HepG2 (cell line): ENCODE measurements around the gene DCUN1D2. TPM values are rescaled to one million over a fixed set of nuclear protein-coding genes. Genes with fewer than 3 reads are reported as not detected.
A peak's percentile ranks its signal among the peaks of the same experiment; 100 is the strongest.

ENCODE experiments used
- ATAC-seq: fragments of 200-7000 bp; cut with Tn5 transposase; 3 replicates; pipeline ENCODE4 v1.9.1; 2020; ENCODE audit warnings: mild to moderate bottlenecking, moderate library complexity
- BruUV-seq: library from RNA; stranded (reverse); fragments of 400-500 nt; replicated peaks from 2 replicates; lab custom pipeline; 2021; lab: Mats Ljungman, UMichigan
- CTCF ChIA-PET: fragments of 300-600 bp; formaldehyde crosslinking; extraction: SDS; loops from one replicate; lab custom pipeline; 2021; ENCODE audit warnings: low total read pairs, inconsistent platforms, low intra/inter-chr PET ratio; lab: Yijun Ruan, JAX
- POLR2A ChIA-PET: fragments of 350-600 bp; sonication (Branson Sonifier 250); formaldehyde crosslinking; loops from one replicate; lab custom pipeline; 2020; ENCODE audit warnings: antibody characterized with exemption, inconsistent platforms; lab: Yijun Ruan, JAX
- DNase-seq: peaks from one replicate; pipeline ENCODE4 v3.0.0-alpha.2; 2015; ENCODE audit warnings: low spot score
- FAIRE-seq: peaks from 3 replicates; lab custom pipeline; 2011; peaks lifted over from hg19 to GRCh38; lab: Jason Lieb, UNC
- H2AFZ ChIP-seq: one replicate; pipeline ENCODE4 v1.6.1; 2011; ENCODE audit warnings: low read length, inconsistent platforms
- H3K27ac ChIP-seq: fragments of 300-600 bp; 3 replicates; pipeline ENCODE4 v1.8.0; 2011; ENCODE audit warnings: mixed run types, mild to moderate bottlenecking, mixed read lengths, low read length, inconsistent platforms; ENCODE audit not compliant: insufficient read depth; ENCODE audit errors: extremely low read length
- H3K27me3 ChIP-seq, 2 experiments: fragments of 200-600 bp in 1 of 2; 2 replicates in 1 of 2; 3 replicates in 1 of 2; pipeline versions ENCODE4 v1.6.0 to v1.8.0; 2011; ENCODE audit warnings: low read length in 2 of 2, mild to moderate bottlenecking in 2 of 2, moderate library complexity in 2 of 2, inconsistent platforms in 1 of 2; ENCODE audit not compliant: insufficient read depth in 2 of 2, control insufficient read depth in 1 of 2
- H3K36me3 ChIP-seq, 2 experiments: fragments of 200-600 bp in 1 of 2; replicated peaks in 1 of 2; 2 replicates in 1 of 2; 3 replicates in 1 of 2; pipeline versions ENCODE4 v1.5.1 to v1.8.0; 2011; ENCODE audit warnings: low read length in 2 of 2, inconsistent platforms in 1 of 2; ENCODE audit not compliant: insufficient read depth in 2 of 2, control insufficient read depth in 1 of 2
- H3K4me1 ChIP-seq: 2 replicates; pipeline ENCODE4 v1.5.1; 2012; ENCODE audit warnings: low read length, inconsistent platforms; ENCODE audit not compliant: insufficient read depth
- H3K4me2 ChIP-seq: 2 replicates; pipeline ENCODE4 v1.6.0; 2011; ENCODE audit warnings: low read depth, low read length, inconsistent platforms
- H3K4me3 ChIP-seq, 3 experiments: fragments of 200-600 bp in 1 of 3; sonication (generic), shearing (Covaris generic) in 1 of 3; replicated peaks in 1 of 3; 2 replicates each; pipeline ENCODE4 v1.5.1; 2011 to 2016; ENCODE audit warnings: low read length in 3 of 3, inconsistent platforms in 2 of 3, low read depth in 2 of 3, mild to moderate bottlenecking in 2 of 3, control low read depth in 1 of 3, mixed read lengths in 1 of 3; ENCODE audit not compliant: insufficient read depth in 1 of 3
- H3K79me2 ChIP-seq: one replicate; pipeline ENCODE4 v1.6.1; 2011; ENCODE audit warnings: low read length, inconsistent platforms; ENCODE audit not compliant: insufficient read depth
- H3K9ac ChIP-seq: 2 replicates; pipeline ENCODE4 v1.6.0; 2011; ENCODE audit warnings: mild to moderate bottlenecking, low read depth, low read length, inconsistent platforms; ENCODE audit not compliant: insufficient read depth
- H3K9me3 ChIP-seq: 2 replicates; pipeline ENCODE4 v1.5.1; 2012; ENCODE audit warnings: mild to moderate bottlenecking, low read length
- H4K20me1 ChIP-seq: 2 replicates; pipeline ENCODE4 v1.6.0; 2011; ENCODE audit warnings: inconsistent platforms, mild to moderate bottlenecking, low read length, moderate library complexity; ENCODE audit not compliant: insufficient read depth
- AGO1 ChIP-seq: fragments of 200-400 bp; formaldehyde crosslinking; IDR thresholded peaks from 2 replicates; pipeline ENCODE4 v1.6.1; 2017; ENCODE audit warnings: mild to moderate bottlenecking, low read depth, low read length, moderate library complexity; ENCODE audit not compliant: poor library complexity, severe bottlenecking
- ETS1 ChIP-seq: sonication (generic); formaldehyde crosslinking; IDR thresholded peaks from 2 replicates; pipeline ENCODE4 v1.4.0; 2020; ENCODE audit warnings: missing genetic modification reagents
- HNRNPL ChIP-seq: fragments of 200-400 bp; formaldehyde crosslinking; IDR thresholded peaks from 2 replicates; pipeline ENCODE4 v1.6.1; 2017; ENCODE audit warnings: mild to moderate bottlenecking, low read depth, low read length
- HOXA7 ChIP-seq: sonication (generic); formaldehyde crosslinking; IDR thresholded peaks from 2 replicates; pipeline ENCODE4 v1.8.1; 2022; ENCODE audit warnings: mild to moderate bottlenecking, missing genetic modification reagents, moderate library complexity
- KLF16 ChIP-seq, 2 experiments: sonication (generic) in 1 of 2; formaldehyde crosslinking in 1 of 2; IDR thresholded peaks; 2 replicates each; pipeline versions ENCODE4 v1.6.1 to v1.8.0; 2016 to 2023; ENCODE audit warnings: missing genetic modification reagents in 2 of 2, missing compliant biosample characterization in 1 of 2
- KLF6 ChIP-seq: IDR thresholded peaks from 2 replicates; pipeline ENCODE4 v1.8.0; 2016; ENCODE audit warnings: missing biosample characterization, missing genetic modification reagents
- MEIS1 ChIP-seq: sonication (generic); formaldehyde crosslinking; IDR thresholded peaks from 2 replicates; pipeline ENCODE4 v1.9.0; 2021; ENCODE audit warnings: mild to moderate bottlenecking, missing genetic modification reagents, moderate library complexity, borderline replicate concordance
- MXD1 ChIP-seq: sonication (generic); formaldehyde crosslinking; IDR thresholded peaks from 2 replicates; pipeline ENCODE4 v1.4.0; 2020; ENCODE audit warnings: mild to moderate bottlenecking, missing genetic modification reagents
- UBTF ChIP-seq: sonication (generic); formaldehyde crosslinking; IDR thresholded peaks from 2 replicates; pipeline ENCODE4 v1.4.0; 2020; ENCODE audit warnings: mild to moderate bottlenecking, missing genetic modification reagents
- YEATS4 ChIP-seq: sonication (generic); formaldehyde crosslinking; IDR thresholded peaks from 2 replicates; pipeline ENCODE4 v1.4.0; 2020; ENCODE audit warnings: missing genetic modification reagents, borderline replicate concordance
- YY1 ChIP-seq: IDR thresholded peaks from 2 replicates; pipeline ENCODE4 v1.6.1; 2011; ENCODE audit warnings: low read length, low read depth, moderate library complexity, mild to moderate bottlenecking; ENCODE audit not compliant: insufficient read depth, insufficient replicate concordance
- ZFP1 ChIP-seq: IDR thresholded peaks from 2 replicates; pipeline ENCODE4 v1.6.1; 2016
- ZFX ChIP-seq: sonication (generic); formaldehyde crosslinking; IDR thresholded peaks from 2 replicates; pipeline ENCODE4 v1.4.0; 2020; ENCODE audit warnings: mild to moderate bottlenecking, low read depth, missing genetic modification reagents, moderate library complexity
- ZNF225 ChIP-seq: sonication (generic); formaldehyde crosslinking; IDR thresholded peaks from 2 replicates; pipeline ENCODE4 v1.4.0; 2020; ENCODE audit warnings: mild to moderate bottlenecking, missing genetic modification reagents
- ZNF235 ChIP-seq: sonication (generic); formaldehyde crosslinking; IDR thresholded peaks from 2 replicates; pipeline ENCODE4 v1.8.1; 2023; ENCODE audit warnings: mild to moderate bottlenecking, missing genetic modification reagents, borderline replicate concordance
- ZNF292 ChIP-seq: sonication (generic); formaldehyde crosslinking; IDR thresholded peaks from 2 replicates; pipeline ENCODE4 v1.8.1; 2022; ENCODE audit warnings: mild to moderate bottlenecking, low read depth, missing genetic modification reagents, borderline replicate concordance
- ZNF543 ChIP-seq: sonication (generic); formaldehyde crosslinking; IDR thresholded peaks from 2 replicates; pipeline ENCODE4 v1.4.0; 2020; ENCODE audit warnings: mild to moderate bottlenecking, missing genetic modification reagents
- ZNF773 ChIP-seq: sonication (generic); formaldehyde crosslinking; IDR thresholded peaks from 2 replicates; pipeline ENCODE4 v1.4.0; 2020; ENCODE audit warnings: missing genetic modification reagents, borderline replicate concordance
- WGBS: methylation state at CpG from one replicate; pipeline ENCODE4 v1.1.6; 2017; ENCODE audit warnings: low lambda C conversion rate; 5-methylcytosine and 5-hydroxymethylcytosine counted together
- in situ Hi-C: cut with HindIII; loops from 2 replicates; pipeline ENCODE4 v1.10.0; 2017; ENCODE audit warnings: low pct_unique_long_range_greater_than_20kb; ENCODE audit not compliant: extremely low pct_ligation_motif_present
- intact Hi-C: fragments of 100-400 bp; cut with micrococcal nuclease; formaldehyde crosslinking; loops from one replicate; pipeline ENCODE4 v1.10.0; 2022; ENCODE audit not compliant: unreplicated experiment
- polyA plus RNA-seq, 8 experiments: library from polyadenylated mRNA; depleted of rRNA in 3 of 8; stranded (reverse) in 7 of 8; unstranded in 1 of 8; fragments of >200 nt; fragmentation: Illumina TruSeq in 4 of 8; extraction: Trizol in 4 of 8; gene quantifications; 2 replicates each; pipeline versions ENCODE4 v1.2.1 to v1.2.3, GENCODE V29; 2011 to 2016; ENCODE audit warnings: low read depth in 4 of 8, missing spikeins in 1 of 8, mixed read lengths in 1 of 8; ENCODE audit not compliant: insufficient read depth in 1 of 8
- total RNA-seq, 5 experiments: library from RNA; depleted of rRNA; stranded (reverse); fragments of >200 nt; fragmentation: Illumina TruSeq; extraction: Trizol; gene quantifications; 2 replicates each; pipeline ENCODE4 v1.2.3, GENCODE V29; 2016; ENCODE audit warnings: low read depth in 1 of 5

Gene DCUN1D2
- total and polyA plus RNA-seq, 2 of the 13 experiments (the other 11 are each of a cell fraction or from before 2014, with no cell fraction given): 9.1 to 9.6 TPM

- Histone ChIP-seq H3K36me3 (peaks cover 3 to 17% of the 10 kb centered on the region in 2 experiments; a peak in 4 of 5 replicates), H3K79me2 (peaks cover 81% of the 10 kb centered on the region), H3K27me3 (no peaks in the 10 kb centered on the region), H3K9me3 (no peaks in the 10 kb centered on the region), H2AFZ (no peak overlapping the region), H3K27ac (peak overlapping the region; percentile 79), H4K20me1 (peaks cover 10% of the 10 kb centered on the region), H3K4me3 (peak overlapping the region; percentile 83 to 93 (median 89)), H3K9ac (peak overlapping the region; percentile 85), H3K4me1 (peaks cover 75% of the 10 kb centered on the region), H3K4me2 (peak overlapping the region; percentile 97)
- FAIRE-seq (no peak), ATAC-seq (peak; percentile 37), DNase-seq (no peak)
- in situ Hi-C loops: no loop called here
- CTCF ChIA-PET: no interaction called here
- POLR2A ChIA-PET: no interaction called here
- no TSS peak for BruUV-seq
- intact Hi-C loops: loop anchor here (5.0 kb wide), 1 partner anchor 71 kb away; no protein-coding TSS in a partner anchor
- WGBS: under 1% methylated on average over 21 of the region's 22 CpGs
- TF ChIP-seq ZFX (CRISPR knock-in tag) (peak; percentile 9; the same call in 1 of the 2 replicates), YEATS4 (CRISPR knock-in tag) (0 out of 2 replicates have a peak, but pooled peaks have one; percentile 12), ZNF543 (CRISPR knock-in tag) (no peak), ZNF292 (CRISPR knock-in tag) (0 out of 2 replicates have a peak, but pooled peaks have one; percentile 32), HOXA7 (no peak), MEIS1 (CRISPR knock-in tag) (no peak), ETS1 (CRISPR knock-in tag) (no peak), HNRNPL (no peak), UBTF (peak; percentile 35; the same call in 1 of the 2 replicates), ZNF235 (CRISPR knock-in tag) (0 out of 2 replicates have a peak, but pooled peaks have one; percentile 12), KLF16 (CRISPR knock-in tag; IDR thresholded peaks at IDR 0.05) (0 out of 4 replicates have a peak, but pooled peaks of 1 of the 2 experiments have one; percentile 10), MXD1 (CRISPR knock-in tag) (no peak), KLF6 (CRISPR knock-in tag) (no peak), ZNF773 (CRISPR knock-in tag) (no peak), ZNF225 (CRISPR knock-in tag) (no peak), YY1 (peak; percentile 25), AGO1 (peak; percentile 13), ZFP1 (CRISPR knock-in tag) (no peak)
Measured at GRCh38 chr13:113491418-113491883, 940 bp upstream of the DCUN1D2 start.
